Activated gamma-delta T cell treated with anti-CD3 and anti-CD28 coated beads, Interleukin-2, amount 50 U/mL, for 16 hours (primary cell): ENCODE results near the gene RFXANK.
"Not testable (repeated sequence)": the region's sequence is repeated elsewhere in the genome, so short reads cannot be mapped to it uniquely, and the experiment has no call there.

Source experiments
- DNase-seq: peaks from one replicate; pipeline ENCODE4 v3.0.0-alpha.2; 2020; ENCODE audit warnings: low read depth

Gene RFXANK, protein sequence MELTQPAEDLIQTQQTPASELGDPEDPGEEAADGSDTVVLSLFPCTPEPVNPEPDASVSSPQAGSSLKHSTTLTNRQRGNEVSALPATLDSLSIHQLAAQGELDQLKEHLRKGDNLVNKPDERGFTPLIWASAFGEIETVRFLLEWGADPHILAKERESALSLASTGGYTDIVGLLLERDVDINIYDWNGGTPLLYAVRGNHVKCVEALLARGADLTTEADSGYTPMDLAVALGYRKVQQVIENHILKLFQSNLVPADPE

GRCh38 chr19:19192078-19192882 lies at the start of gene RFXANK, which contains the start of gene BORCS8:
Gene RFXANK, plus strand, starts transcription at chr19:19192258. Its CDS starts 1,689 bp downstream, at chr19:19193947.
Gene BORCS8, minus strand, starts transcription at chr19:19192152. Its CDS starts 35 bp downstream, at chr19:19192117.
- peak; percentile 98 for DNase-seq

GRCh38 chr19:19142347-19142746 lies 49.7 kb upstream of the RFXANK start:
- no peak for DNase-seq

DNA sequence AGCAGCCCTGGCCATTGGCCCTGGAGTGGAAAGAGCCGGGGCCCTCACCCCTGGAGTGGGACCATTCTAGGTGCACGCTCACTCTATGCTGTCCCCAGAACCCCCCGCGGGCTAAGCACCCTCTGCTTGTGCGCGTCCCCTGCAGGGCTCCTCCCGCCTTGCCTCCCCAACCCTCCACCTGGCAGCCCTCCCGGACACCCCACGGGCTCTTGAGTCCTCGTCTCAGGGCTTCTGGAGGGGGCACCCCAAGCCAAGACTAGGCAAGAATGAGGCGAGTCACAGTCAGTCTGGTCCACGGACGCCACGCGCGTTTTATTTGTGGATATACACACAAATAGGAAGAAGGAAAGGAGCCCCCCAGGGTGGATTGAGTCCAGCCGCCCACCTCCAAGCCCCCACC lies 46.8 kb upstream of the RFXANK start:
- no peak for DNase-seq

GRCh38 chr19:19145684-19146608 lies 46.1 kb upstream of the RFXANK start:
- peak; percentile 82 for DNase-seq

- DNase-seq = no peak
These were observed 45.2 kb upstream of the RFXANK start for GRCh38 chr19:19146865-19147264.

DNA sequence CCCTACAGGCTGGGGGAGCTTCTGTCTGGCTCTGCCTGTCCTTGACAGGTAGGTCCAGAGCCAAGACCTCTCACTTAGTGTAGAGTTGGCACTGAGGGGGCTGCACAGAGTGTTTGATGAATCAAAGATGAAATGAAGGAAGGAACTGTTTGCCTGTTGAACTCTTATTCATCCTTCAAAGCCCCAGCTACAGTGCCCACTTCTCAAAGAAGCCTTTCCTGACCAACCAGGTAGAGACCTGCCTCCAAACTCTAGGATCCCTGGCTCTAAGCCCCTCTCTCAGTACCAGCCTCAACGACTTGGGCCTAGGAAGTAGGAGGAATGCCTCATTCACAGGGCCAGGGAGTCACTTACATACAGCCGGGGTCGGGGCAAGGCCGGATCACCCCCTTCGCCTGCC lies 44.7 kb upstream of the RFXANK start:
- no peak for DNase-seq

DNA sequence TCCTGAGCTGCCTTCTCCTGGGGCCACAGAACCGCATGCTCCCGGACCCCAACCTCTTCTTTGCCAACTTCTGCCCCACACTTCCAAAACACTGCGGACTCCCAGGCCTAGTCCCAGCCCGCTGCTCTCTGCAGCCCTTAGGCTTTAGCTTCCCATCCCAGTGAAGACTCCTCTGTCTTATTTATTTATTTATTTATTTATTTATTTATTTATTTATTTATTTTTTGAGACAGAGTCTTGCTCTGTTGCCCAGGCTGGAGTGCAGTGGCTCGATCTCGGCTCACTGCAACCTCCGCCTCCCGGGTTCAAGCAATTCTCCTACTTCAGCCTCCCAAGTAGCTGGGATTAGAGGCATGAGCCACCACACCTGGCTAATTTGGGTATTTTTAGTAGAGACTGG lies 43.6 kb upstream of the RFXANK start:
- not testable (repeated sequence) for DNase-seq

GRCh38 chr19:19149435-19149834 lies 42.6 kb upstream of the RFXANK start:
- no peak for DNase-seq

- no peak for DNase-seq
These were observed 40.6 kb upstream of the RFXANK start for GRCh38 chr19:19151418-19151817.

GRCh38 chr19:19152668-19153384 lies 39.2 kb upstream of the RFXANK start:
- no peak for DNase-seq

- no peak for DNase-seq
These were observed 37.1 kb upstream of the RFXANK start for GRCh38 chr19:19154768-19155494.

- DNase-seq = no peak
These were observed 36.4 kb upstream of the RFXANK start for GRCh38 chr19:19155495-19156219.

- no peak for DNase-seq
These were observed 34.2 kb upstream of the RFXANK start for GRCh38 chr19:19157808-19158207.

DNA sequence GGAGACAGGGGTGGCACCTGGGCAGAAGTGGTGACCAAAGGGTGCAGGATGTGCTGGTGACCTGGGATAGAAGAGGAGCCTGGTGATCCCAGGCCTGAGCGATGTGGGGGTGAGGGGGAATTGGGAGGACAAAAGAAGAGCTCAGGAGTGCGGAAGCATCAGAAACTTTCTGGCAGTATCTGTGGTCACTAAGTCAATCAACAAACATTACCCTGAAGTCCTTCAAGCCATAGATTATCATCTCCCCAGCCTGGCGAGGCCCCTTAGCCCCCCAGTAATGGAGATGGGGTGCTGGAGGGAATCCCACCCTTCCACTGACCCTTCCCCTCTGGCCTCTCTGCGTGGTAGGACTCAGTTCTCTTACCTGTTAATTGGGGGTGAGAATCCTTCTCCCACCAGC lies 32.5 kb upstream of the RFXANK start:
- DNase-seq = no peak

DNA sequence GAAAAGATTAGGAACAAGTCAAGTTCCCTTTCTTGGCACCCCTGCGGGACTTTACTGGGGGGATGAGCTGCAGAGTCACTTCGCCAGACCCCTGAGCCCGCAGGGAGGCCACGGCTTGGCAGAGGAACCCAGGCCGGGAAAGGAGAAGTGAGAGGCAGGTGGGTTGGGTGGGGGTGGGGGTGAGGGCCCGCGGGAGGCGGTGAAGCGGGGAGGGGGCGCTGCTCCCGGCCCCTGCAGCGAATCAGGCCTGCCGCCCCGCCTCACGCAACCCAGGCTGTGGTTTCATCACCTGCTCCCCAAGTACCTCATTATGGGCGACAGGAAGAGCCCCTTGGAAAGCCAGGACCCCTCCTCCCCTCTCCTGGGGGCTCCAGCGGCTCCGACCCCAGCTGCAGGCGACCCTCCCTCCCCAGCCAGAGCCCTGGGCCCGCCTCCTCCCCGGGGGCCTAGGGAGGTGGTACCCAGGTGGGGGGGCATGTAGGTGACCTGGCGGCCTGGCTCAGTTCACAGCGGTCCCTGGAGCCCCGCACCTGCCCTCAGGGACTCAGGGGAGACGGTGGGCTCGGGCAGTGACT lies 31.5 kb upstream of the RFXANK start:
- no peak for DNase-seq

DNA sequence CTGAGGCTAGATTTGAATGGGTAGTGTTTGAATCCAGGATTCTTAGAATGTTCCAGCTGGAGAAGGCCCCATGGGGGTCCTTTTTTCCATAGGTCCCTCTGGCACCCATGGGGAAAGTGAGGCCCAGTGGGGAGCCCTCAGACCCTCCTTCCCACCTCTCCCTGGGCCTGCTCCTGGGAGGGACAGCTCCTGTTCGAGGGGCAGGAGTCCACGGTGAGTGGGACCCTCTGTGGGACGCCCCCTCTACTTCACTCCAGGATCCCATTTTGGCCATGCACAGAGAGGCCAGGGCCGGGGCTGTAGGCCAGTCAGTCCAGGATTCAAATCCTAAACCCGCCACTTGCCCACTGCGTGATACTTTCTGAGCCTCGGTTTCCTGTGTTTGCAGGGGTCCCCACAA lies 29.6 kb upstream of the RFXANK start:
- no peak for DNase-seq

- DNase-seq = no peak
These were observed 26.7 kb upstream of the RFXANK start for GRCh38 chr19:19165396-19165795.

DNA sequence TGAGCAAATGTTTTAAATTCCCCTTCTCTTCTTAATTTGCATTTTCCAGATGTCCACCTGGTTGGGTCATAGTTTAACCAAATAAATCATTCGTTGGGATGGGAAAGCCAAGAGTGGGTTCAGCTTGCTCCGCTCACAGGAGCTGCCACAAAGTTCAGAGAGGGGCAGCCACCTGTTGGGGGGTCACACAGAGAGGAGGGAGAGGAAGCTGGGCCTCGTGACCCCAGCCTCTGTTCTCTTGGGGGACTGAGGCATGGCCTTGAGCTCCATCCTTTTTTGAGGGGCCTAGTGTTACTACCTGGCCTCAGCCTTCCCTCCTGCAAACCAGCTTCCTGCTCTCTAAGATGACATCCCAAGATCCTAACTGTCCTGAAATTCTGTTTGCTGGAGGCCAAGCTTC lies 24.4 kb upstream of the RFXANK start:
- no peak for DNase-seq

- no peak for DNase-seq
These were observed 22.6 kb upstream of the RFXANK start for GRCh38 chr19:19169236-19170052.
